Measurements from ENCODE around the gene PFKFB4.

Gene PFKFB4

GRCh38 chr3:48569808-48570450 lies 13.3 kb upstream of the PFKFB4 start:
- Mint-ChIP-seq H3K27ac (no peak overlapping the region), H3K36me3 (ENCODE audit: low read depth) (no peaks in the 10 kb centered on the region), H3K4me3 (no peak overlapping the region), H3K27me3 (peaks cover 5% of the 10 kb centered on the region), H3K9me3 (no peaks in the 10 kb centered on the region), H3K4me1 (ENCODE audit: low read depth) (peaks cover 42% of the 10 kb centered on the region)
- intact Hi-C loops (cut with micrococcal nuclease): no loop called here

- no peak overlapping the region for H3K27ac Mint-ChIP-seq
- H3K36me3 Mint-ChIP-seq (ENCODE audit: low read depth): no peaks in the 10 kb centered on the region
- intact Hi-C loops (cut with micrococcal nuclease): no loop called here
Observed at GRCh38 chr3:48569400-48569799, 12.8 kb upstream of the PFKFB4 start.

GRCh38 chr3:48568476-48568875 lies 11.9 kb upstream of the PFKFB4 start:
- no peaks in the 10 kb centered on the region for H3K9me3 Mint-ChIP-seq
- no peak overlapping the region for H3K27ac Mint-ChIP-seq
- peaks cover 4% of the 10 kb centered on the region for H3K27me3 Mint-ChIP-seq
- peaks cover 51% of the 10 kb centered on the region for H3K4me1 Mint-ChIP-seq (ENCODE audit: low read depth)
- intact Hi-C loops (cut with micrococcal nuclease): no loop called here
- no peak overlapping the region for H3K4me3 Mint-ChIP-seq
- H3K36me3 Mint-ChIP-seq (ENCODE audit: low read depth): no peaks in the 10 kb centered on the region

More at GRCh38 chr3:48569400-48569799, 12.8 kb upstream of the PFKFB4 start:
- Mint-ChIP-seq H3K27me3 (peaks cover 4% of the 10 kb centered on the region), H3K4me1 (ENCODE audit: low read depth) (peaks cover 47% of the 10 kb centered on the region), H3K4me3 (no peak overlapping the region), H3K9me3 (no peaks in the 10 kb centered on the region)

GRCh38 chr3:48567500-48567899 lies 10.9 kb upstream of the PFKFB4 start:
- Mint-ChIP-seq H3K27ac (peak overlapping the region; percentile 45), H3K4me3 (no peak overlapping the region)

GRCh38 chr3:48567090-48567489 lies 10.5 kb upstream of the PFKFB4 start:
- intact Hi-C loops (cut with micrococcal nuclease): no loop called here

More at GRCh38 chr3:48567500-48567899, 10.9 kb upstream of the PFKFB4 start:
- Mint-ChIP-seq H3K9me3 (no peaks in the 10 kb centered on the region), H3K4me1 (ENCODE audit: low read depth) (peaks cover 61% of the 10 kb centered on the region), H3K27me3 (peaks cover 4% of the 10 kb centered on the region), H3K36me3 (ENCODE audit: low read depth) (no peaks in the 10 kb centered on the region)
- intact Hi-C loops (cut with micrococcal nuclease): no loop called here

GRCh38 chr3:48566401-48566760 lies 9.8 kb upstream of the PFKFB4 start:
- no peaks in the 10 kb centered on the region for H3K36me3 Mint-ChIP-seq (ENCODE audit: low read depth)
- intact Hi-C loops (cut with micrococcal nuclease): no loop called here
- no peaks in the 10 kb centered on the region for H3K9me3 Mint-ChIP-seq
- peaks cover 4% of the 10 kb centered on the region for H3K27me3 Mint-ChIP-seq
- H3K4me1 Mint-ChIP-seq (ENCODE audit: low read depth): peaks cover 69% of the 10 kb centered on the region
- peak overlapping the region; percentile 45 for H3K27ac Mint-ChIP-seq
- H3K4me3 Mint-ChIP-seq: no peak overlapping the region

More at GRCh38 chr3:48567090-48567489, 10.5 kb upstream of the PFKFB4 start:
- H3K36me3 Mint-ChIP-seq (ENCODE audit: low read depth): no peaks in the 10 kb centered on the region
- peaks cover 4% of the 10 kb centered on the region for H3K27me3 Mint-ChIP-seq
- H3K9me3 Mint-ChIP-seq: no peaks in the 10 kb centered on the region
- peak overlapping the region; percentile 45 for H3K27ac Mint-ChIP-seq
- H3K4me1 Mint-ChIP-seq (ENCODE audit: low read depth): peaks cover 62% of the 10 kb centered on the region
- H3K4me3 Mint-ChIP-seq: no peak overlapping the region

GRCh38 chr3:48565591-48566400 lies 9.2 kb upstream of the PFKFB4 start:
- H3K27ac Mint-ChIP-seq: peak overlapping the region; percentile 6

GRCh38 chr3:48565186-48565585 lies 8.6 kb upstream of the PFKFB4 start:
- peak overlapping the region; percentile 77 for H3K27ac Mint-ChIP-seq
- H3K4me1 Mint-ChIP-seq (ENCODE audit: low read depth): peaks cover 81% of the 10 kb centered on the region
- no peaks in the 10 kb centered on the region for H3K36me3 Mint-ChIP-seq (ENCODE audit: low read depth)
- H3K9me3 Mint-ChIP-seq: no peaks in the 10 kb centered on the region
- intact Hi-C loops (cut with micrococcal nuclease): no loop called here
- H3K4me3 Mint-ChIP-seq: no peak overlapping the region
- H3K27me3 Mint-ChIP-seq: peaks cover 2% of the 10 kb centered on the region

More at GRCh38 chr3:48565591-48566400, 9.2 kb upstream of the PFKFB4 start:
- intact Hi-C loops (cut with micrococcal nuclease): no loop called here
- no peaks in the 10 kb centered on the region for H3K9me3 Mint-ChIP-seq
- H3K4me3 Mint-ChIP-seq: no peak overlapping the region
- H3K27me3 Mint-ChIP-seq: peaks cover 2% of the 10 kb centered on the region
- no peaks in the 10 kb centered on the region for H3K36me3 Mint-ChIP-seq (ENCODE audit: low read depth)
- H3K4me1 Mint-ChIP-seq (ENCODE audit: low read depth): peaks cover 75% of the 10 kb centered on the region

GRCh38 chr3:48564667-48565066 lies 8.1 kb upstream of the PFKFB4 start:
- Mint-ChIP-seq H3K27me3 (no peaks in the 10 kb centered on the region), H3K36me3 (ENCODE audit: low read depth) (no peaks in the 10 kb centered on the region), H3K9me3 (no peaks in the 10 kb centered on the region), H3K27ac (peak overlapping the region; percentile 77), H3K4me3 (no peak overlapping the region), H3K4me1 (ENCODE audit: low read depth) (peaks cover 86% of the 10 kb centered on the region)
- intact Hi-C loops (cut with micrococcal nuclease): no loop called here

GRCh38 chr3:48564022-48564421 lies 7.4 kb upstream of the PFKFB4 start:
- peak overlapping the region; percentile 77 for H3K27ac Mint-ChIP-seq
- no peaks in the 10 kb centered on the region for H3K27me3 Mint-ChIP-seq
- intact Hi-C loops (cut with micrococcal nuclease): no loop called here
- H3K9me3 Mint-ChIP-seq: no peaks in the 10 kb centered on the region
- peak overlapping the region; percentile 10 for H3K4me3 Mint-ChIP-seq
- H3K36me3 Mint-ChIP-seq (ENCODE audit: low read depth): no peaks in the 10 kb centered on the region
- H3K4me1 Mint-ChIP-seq (ENCODE audit: low read depth): peaks cover 89% of the 10 kb centered on the region

GRCh38 chr3:48563382-48563918 lies 6.8 kb upstream of the PFKFB4 start, which contains the start of gene UCN2:
TSS of gene UCN2 (minus strand) at chr3:48563781. CDS start at chr3:48563124, 657 bp downstream.
- Mint-ChIP-seq H3K9me3 (no peaks in the 10 kb centered on the region), H3K27me3 (no peaks in the 10 kb centered on the region), H3K4me1 (ENCODE audit: low read depth) (peaks cover 93% of the 10 kb centered on the region), H3K4me3 (peak within 1 kb of the TSS; percentile 10), H3K36me3 (ENCODE audit: low read depth) (no peaks in the 10 kb centered on the region), H3K27ac (peak within 1 kb of the TSS; percentile 77)
- intact Hi-C loops (cut with micrococcal nuclease): no loop called here

- intact Hi-C loops (cut with micrococcal nuclease): no loop called here
- H3K36me3 Mint-ChIP-seq (ENCODE audit: low read depth): no peaks in the 10 kb centered on the region
- peak overlapping the region; percentile 77 for H3K27ac Mint-ChIP-seq
- no peaks in the 10 kb centered on the region for H3K27me3 Mint-ChIP-seq
- H3K4me1 Mint-ChIP-seq (ENCODE audit: low read depth): peaks cover 95% of the 10 kb centered on the region
- H3K9me3 Mint-ChIP-seq: no peaks in the 10 kb centered on the region
- no peak overlapping the region for H3K4me3 Mint-ChIP-seq
Observed at GRCh38 chr3:48562367-48563095, 5.9 kb upstream of the PFKFB4 start.

- peaks cover 93% of the 10 kb centered on the region for H3K4me1 Mint-ChIP-seq (ENCODE audit: low read depth)
Observed at GRCh38 chr3:48561045-48561736, 4.6 kb upstream of the PFKFB4 start.

More at GRCh38 chr3:48561045-48561736, 4.6 kb upstream of the PFKFB4 start:
- Mint-ChIP-seq H3K27me3 (no peaks in the 10 kb centered on the region), H3K27ac (peak overlapping the region; percentile 98), H3K9me3 (no peaks in the 10 kb centered on the region), H3K36me3 (ENCODE audit: low read depth) (peaks cover 7% of the 10 kb centered on the region), H3K4me3 (peak overlapping the region; percentile 66)
- intact Hi-C loops (cut with micrococcal nuclease): no loop called here

All from dendritic cell treated with granulocyte-macrophage colony-stimulating factor and Interleukin-4, amounts not matched to agents 40 ng/mL and 50 ng/mL, for 4 days (primary cell).